Measurements from ENCODE around the gene TYW3.

DNA sequence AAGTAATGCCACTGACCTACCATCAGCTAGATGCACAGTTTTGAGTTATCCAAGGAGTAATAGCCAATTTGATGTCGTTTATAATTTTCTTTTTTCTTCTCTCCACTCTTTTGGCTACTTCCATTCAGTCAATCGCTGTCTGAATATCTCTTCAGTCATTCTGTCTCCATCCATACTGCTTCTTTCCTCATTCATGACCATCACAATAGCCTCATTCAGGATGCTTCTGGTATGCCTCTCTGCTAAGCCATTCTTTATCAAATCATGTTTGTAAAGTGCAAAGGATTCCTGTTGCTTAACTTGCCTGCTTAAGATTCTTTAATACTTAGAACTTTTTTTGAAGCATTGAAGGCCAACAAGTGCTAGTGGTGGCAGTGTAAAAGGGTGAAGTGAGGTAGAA is 20.2 kb downstream of the TYW3 start:
- TF ChIP-seq EZH2phosphoT487 (IDR thresholded peaks at IDR 0.05; ENCODE audit: low read depth): no peak
- TF ChIP-seq, protein P1, sequence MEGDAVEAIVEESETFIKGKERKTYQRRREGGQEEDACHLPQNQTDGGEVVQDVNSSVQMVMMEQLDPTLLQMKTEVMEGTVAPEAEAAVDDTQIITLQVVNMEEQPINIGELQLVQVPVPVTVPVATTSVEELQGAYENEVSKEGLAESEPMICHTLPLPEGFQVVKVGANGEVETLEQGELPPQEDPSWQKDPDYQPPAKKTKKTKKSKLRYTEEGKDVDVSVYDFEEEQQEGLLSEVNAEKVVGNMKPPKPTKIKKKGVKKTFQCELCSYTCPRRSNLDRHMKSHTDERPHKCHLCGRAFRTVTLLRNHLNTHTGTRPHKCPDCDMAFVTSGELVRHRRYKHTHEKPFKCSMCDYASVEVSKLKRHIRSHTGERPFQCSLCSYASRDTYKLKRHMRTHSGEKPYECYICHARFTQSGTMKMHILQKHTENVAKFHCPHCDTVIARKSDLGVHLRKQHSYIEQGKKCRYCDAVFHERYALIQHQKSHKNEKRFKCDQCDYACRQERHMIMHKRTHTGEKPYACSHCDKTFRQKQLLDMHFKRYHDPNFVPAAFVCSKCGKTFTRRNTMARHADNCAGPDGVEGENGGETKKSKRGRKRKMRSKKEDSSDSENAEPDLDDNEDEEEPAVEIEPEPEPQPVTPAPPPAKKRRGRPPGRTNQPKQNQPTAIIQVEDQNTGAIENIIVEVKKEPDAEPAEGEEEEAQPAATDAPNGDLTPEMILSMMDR (IDR thresholded peaks at IDR 0.05; ENCODE audit: low read depth, low read length): no peak

All from OCI-LY3 (cell line).